MCF 10A (cell line): ENCODE results near the gene NANOS2. TPM values are rescaled to one million over a fixed set of nuclear protein-coding genes. Genes with fewer than 3 reads are reported as not detected.
A peak's percentile ranks its signal among the peaks of the same experiment; 100 is the strongest.

Experiments
- BruUV-seq: library from RNA; stranded (reverse); fragments of 400-500 nt; replicated peaks from 2 replicates; lab custom pipeline; 2021; lab: Mats Ljungman, UMichigan
- CTCF ChIA-PET: fragments of 300-600 bp; sonication (Branson Sonifier 250); formaldehyde crosslinking; extraction: SDS; loops from one replicate; lab custom pipeline; 2021; ENCODE audit warnings: antibody characterized with exemption, inconsistent platforms; lab: Yijun Ruan, JAX
- POLR2A ChIA-PET: fragments of 300-600, 350-650 bp; sonication (Branson Sonifier 250); formaldehyde crosslinking; extraction: SDS; loops from one replicate; lab custom pipeline; 2020; ENCODE audit warnings: antibody characterized with exemption, inconsistent platforms; lab: Yijun Ruan, JAX
- DNase-seq: peaks from one replicate; pipeline ENCODE4 v3.0.0-alpha.2; 2018; ENCODE audit not compliant: unreplicated experiment
- H3K27ac Mint-ChIP-seq: one replicate; pipeline ENCODE4 v1.8.0; 2022; ENCODE audit warnings: mild to moderate bottlenecking, low read depth, mixed read lengths; ENCODE audit not compliant: unreplicated experiment
- H3K27me3 Mint-ChIP-seq: one replicate; pipeline ENCODE4 v1.8.0; 2022; ENCODE audit warnings: mixed read lengths; ENCODE audit not compliant: insufficient read depth, unreplicated experiment
- H3K36me3 Mint-ChIP-seq: one replicate; pipeline ENCODE4 v1.8.0; 2022; ENCODE audit warnings: mild to moderate bottlenecking, moderate library complexity, mixed read lengths; ENCODE audit not compliant: insufficient read depth, unreplicated experiment
- H3K4me1 Mint-ChIP-seq: one replicate; pipeline ENCODE4 v1.8.0; 2022; ENCODE audit warnings: mixed read lengths; ENCODE audit not compliant: insufficient read depth, unreplicated experiment
- H3K4me3 Mint-ChIP-seq: one replicate; pipeline ENCODE4 v1.8.0; 2022; ENCODE audit warnings: mild to moderate bottlenecking, moderate library complexity, mixed read lengths; ENCODE audit not compliant: unreplicated experiment
- H3K9me3 Mint-ChIP-seq: one replicate; pipeline ENCODE4 v1.8.0; 2022; ENCODE audit warnings: mixed read lengths; ENCODE audit not compliant: unreplicated experiment
- CTCF ChIP-seq: fragments of 200-600 bp; IDR thresholded peaks from one replicate; pipeline ENCODE4 v1.8.0; 2022; ENCODE audit warnings: antibody characterized with exemption, mild to moderate bottlenecking; ENCODE audit not compliant: unreplicated experiment
- intact Hi-C: fragments of 100-400 bp; cut with micrococcal nuclease; formaldehyde crosslinking; loops from 2 replicates; pipeline ENCODE4 v1.14.1; 2022
- total RNA-seq: library from RNA; stranded (reverse); gene quantifications from 2 replicates; pipeline ENCODE4 v1.2.3, GENCODE V29; 2022

Gene NANOS2
- total RNA-seq, 1 experiment from 2014 or later = not detected

- no TSS peak for BruUV-seq
- peak; percentile 11 for DNase-seq
- CTCF ChIA-PET = interaction anchor here (0.7 to 1.0 kb wide), 3 partner anchors 22 to 876 kb away, joined by 3 to 4 read pairs (median 3); no protein-coding TSS in a partner anchor
- intact Hi-C loops = no loop called here
- no peak overlapping the region for H3K27ac Mint-ChIP-seq
- TF ChIP-seq CTCF = no peak
- H3K9me3 Mint-ChIP-seq = no peaks in the 10 kb centered on the region
- H3K36me3 Mint-ChIP-seq = no peaks in the 10 kb centered on the region
- POLR2A ChIA-PET = interaction anchor here (1.1 to 1.2 kb wide), 2 partner anchors 39 to 47 kb away, joined by 4 read pairs; partner anchors contain the start of gene CCDC61
- no peaks in the 10 kb centered on the region for H3K4me1 Mint-ChIP-seq
- peaks cover 11% of the 10 kb centered on the region for H3K27me3 Mint-ChIP-seq
- H3K4me3 Mint-ChIP-seq = no peak overlapping the region
Measured at GRCh38 chr19:45947926-45948325, 33.3 kb upstream of the NANOS2 start.

- DNase-seq = no peak
- CTCF ChIA-PET = no interaction called here
- H3K9me3 Mint-ChIP-seq = no peaks in the 10 kb centered on the region
- intact Hi-C loops = no loop called here
- no peaks in the 10 kb centered on the region for H3K36me3 Mint-ChIP-seq
- BruUV-seq = no TSS peak
- peaks cover 18% of the 10 kb centered on the region for H3K27me3 Mint-ChIP-seq
- no peaks in the 10 kb centered on the region for H3K4me1 Mint-ChIP-seq
- no peak overlapping the region for H3K27ac Mint-ChIP-seq
- TF ChIP-seq CTCF = no peak
- POLR2A ChIA-PET = no interaction called here
- no peak overlapping the region for H3K4me3 Mint-ChIP-seq
Measured at GRCh38 chr19:45940515-45940805, 25.9 kb upstream of the NANOS2 start.

DNA sequence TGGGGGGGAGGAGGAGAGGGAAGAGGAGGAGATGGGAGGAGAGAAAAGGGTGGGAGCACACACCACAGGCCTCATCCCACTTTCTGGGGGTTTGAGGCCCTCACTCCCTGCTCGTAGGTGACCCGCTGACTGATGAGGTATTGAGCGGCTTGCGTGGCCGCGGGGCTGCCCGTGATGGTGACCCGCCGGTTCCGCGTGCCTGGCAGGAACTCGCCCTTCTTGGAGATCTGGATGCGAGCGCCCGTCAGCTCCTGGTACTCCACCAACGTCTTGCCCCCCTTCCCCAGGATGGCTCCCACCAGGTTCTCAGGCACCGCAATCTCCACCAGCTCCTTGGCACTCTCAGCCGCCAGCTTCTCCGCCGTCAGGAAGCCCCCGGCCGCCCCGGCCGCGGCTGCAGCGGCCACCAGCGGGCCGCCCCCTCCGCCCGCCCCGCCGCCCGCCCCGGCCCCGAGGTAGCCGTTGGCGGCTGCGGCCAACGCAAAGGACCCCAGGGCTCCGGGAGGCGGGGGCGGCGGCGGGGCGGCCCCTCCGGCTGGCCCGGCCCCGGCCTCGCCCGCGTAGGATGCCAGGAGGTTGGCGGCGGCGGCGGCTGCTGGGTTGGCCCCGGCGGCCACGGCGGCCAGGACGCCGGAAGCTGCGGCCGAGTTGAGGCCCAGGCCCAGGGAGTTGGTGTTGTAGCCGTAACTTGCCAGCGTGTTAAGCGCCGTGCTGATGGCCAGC is 25.4 kb upstream of the NANOS2 start:
- no peak overlapping the region for H3K4me3 Mint-ChIP-seq
- no peak overlapping the region for H3K27ac Mint-ChIP-seq
- H3K36me3 Mint-ChIP-seq = no peaks in the 10 kb centered on the region
- no peak for DNase-seq
- POLR2A ChIA-PET = no interaction called here
- CTCF ChIA-PET = interaction anchor here (0.6 kb wide), 1 partner anchor 9 kb away, joined by 4 read pairs; no protein-coding TSS in a partner anchor
- intact Hi-C loops = no loop called here
- H3K4me1 Mint-ChIP-seq = peaks cover 2% of the 10 kb centered on the region
- no peaks in the 10 kb centered on the region for H3K9me3 Mint-ChIP-seq
- no TSS peak for BruUV-seq
- no peak for TF ChIP-seq CTCF
- H3K27me3 Mint-ChIP-seq = peaks cover 23% of the 10 kb centered on the region

DNA sequence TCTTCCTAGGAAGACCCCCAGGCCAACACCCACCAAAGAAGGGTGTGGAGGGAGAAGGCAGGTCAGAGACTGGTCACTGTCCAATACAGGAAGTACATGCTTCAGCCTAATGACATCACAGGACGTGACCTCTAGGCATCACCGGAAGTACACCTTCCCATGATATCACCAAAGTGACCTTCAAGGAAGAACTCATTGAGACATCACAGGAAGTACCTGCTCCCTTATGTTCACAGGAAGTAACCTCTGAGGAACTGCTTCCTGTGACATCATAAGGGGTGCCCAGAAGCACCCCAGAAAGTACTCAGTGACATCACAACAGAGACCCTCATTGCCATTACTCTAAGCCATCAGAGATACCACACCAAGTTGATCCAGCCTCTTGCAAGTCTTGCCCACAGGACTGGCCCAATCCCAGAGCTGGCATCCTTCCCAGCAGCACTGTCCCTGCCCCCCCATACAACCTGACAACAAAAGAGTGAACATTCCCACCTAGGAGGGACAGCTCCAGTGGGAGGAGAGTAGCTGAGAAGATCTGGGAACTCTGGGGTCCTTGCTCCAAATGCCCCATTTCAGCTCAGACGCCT is 24.2 kb upstream of the NANOS2 start:
- H3K9me3 Mint-ChIP-seq = no peaks in the 10 kb centered on the region
- H3K27ac Mint-ChIP-seq = no peak overlapping the region
- ChIA-PET CTCF (interaction anchor here (0.6 kb wide), 1 partner anchor 10 kb away, joined by 4 read pairs; no protein-coding TSS in a partner anchor), POLR2A (no interaction called here)
- no peaks in the 10 kb centered on the region for H3K36me3 Mint-ChIP-seq
- no TSS peak for BruUV-seq
- H3K4me3 Mint-ChIP-seq = no peak overlapping the region
- peaks cover 23% of the 10 kb centered on the region for H3K27me3 Mint-ChIP-seq
- peaks cover 5% of the 10 kb centered on the region for H3K4me1 Mint-ChIP-seq
- no peak for DNase-seq
- intact Hi-C loops = no loop called here
- no peak for TF ChIP-seq CTCF
